HG03565 (cell line): Measurements from ENCODE around the gene THOP1.

Experiments
- ATAC-seq: cut with Tn5 transposase; IDR thresholded peaks from one replicate; pipeline ENCODE4 v1.9.1; 2021; ENCODE audit warnings: mild to moderate bottlenecking, moderate library complexity; ENCODE audit not compliant: unreplicated experiment

Gene THOP1

DNA sequence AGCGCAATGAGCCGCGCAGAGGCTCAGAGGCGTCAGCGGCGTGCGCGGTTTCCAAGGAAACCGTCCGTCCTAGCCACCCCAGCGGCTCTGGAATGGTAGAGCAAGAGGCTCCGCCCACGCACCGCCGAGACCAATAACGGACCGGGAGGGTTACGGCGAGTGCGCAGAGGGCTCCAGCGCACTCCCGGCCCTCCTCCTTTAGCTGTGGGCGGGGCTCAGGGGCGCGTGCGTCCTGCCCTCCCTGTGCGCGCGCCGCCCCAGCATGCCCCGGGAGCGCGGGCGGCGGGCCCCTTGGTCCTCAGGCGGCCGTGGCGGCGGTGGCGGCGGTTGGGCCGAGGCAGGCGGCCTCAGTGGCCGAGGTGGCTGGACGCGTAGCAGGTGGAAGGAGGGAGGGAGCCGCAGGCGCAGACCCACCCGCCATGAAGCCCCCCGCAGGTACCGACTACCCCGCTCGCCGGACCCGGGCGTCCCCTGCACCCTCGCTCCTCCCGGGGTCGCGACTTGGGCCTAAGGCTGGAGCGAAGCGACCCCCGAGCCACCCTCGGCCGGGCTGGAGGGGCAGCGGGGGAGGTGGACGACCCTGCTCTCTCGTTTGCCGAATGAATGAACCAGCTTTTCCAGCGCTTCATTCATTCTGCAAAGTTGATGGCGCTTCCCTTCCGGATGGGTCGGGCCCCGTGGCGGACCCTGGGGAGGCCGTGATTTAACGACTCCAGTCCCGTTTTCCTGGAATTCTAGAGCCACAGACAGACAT is at the start of gene THOP1:
TSS of gene THOP1 (plus strand) at position 260 of the 754 bp plus-strand sequence. CDS start at position 420, 160 bp downstream.
- ATAC-seq = peak; percentile 53

DNA sequence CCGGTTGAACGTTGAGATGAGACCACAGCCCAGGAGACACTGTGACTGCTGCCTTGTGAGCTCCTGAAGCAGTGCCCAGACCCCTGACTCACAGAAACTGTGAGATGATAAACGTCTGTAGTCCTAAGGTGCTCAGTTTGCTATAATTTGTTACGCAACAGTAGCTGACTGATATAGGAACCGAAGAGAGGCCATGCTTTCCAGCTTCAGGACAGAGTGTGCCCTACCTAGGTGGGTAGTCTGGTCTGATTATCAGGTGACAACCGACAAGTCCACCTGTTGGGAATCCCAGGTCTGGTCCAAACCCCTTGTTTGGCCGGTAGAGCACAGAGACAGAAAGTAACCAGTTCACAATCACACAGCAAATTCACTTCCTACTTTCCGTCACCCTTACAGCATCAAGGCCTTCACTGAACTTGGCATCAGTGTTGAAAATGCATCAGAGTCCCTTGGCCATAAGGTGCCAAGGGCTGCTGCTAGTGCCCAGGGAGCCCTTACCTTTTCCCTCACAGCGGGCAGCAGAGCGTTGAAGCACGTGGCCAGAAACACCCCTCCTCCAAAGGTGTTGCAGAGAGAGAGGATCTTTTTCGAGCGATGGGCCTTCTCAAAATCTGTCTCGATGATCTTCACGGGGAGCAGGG is 48.6 kb upstream of the THOP1 start:
- no peak for ATAC-seq

DNA sequence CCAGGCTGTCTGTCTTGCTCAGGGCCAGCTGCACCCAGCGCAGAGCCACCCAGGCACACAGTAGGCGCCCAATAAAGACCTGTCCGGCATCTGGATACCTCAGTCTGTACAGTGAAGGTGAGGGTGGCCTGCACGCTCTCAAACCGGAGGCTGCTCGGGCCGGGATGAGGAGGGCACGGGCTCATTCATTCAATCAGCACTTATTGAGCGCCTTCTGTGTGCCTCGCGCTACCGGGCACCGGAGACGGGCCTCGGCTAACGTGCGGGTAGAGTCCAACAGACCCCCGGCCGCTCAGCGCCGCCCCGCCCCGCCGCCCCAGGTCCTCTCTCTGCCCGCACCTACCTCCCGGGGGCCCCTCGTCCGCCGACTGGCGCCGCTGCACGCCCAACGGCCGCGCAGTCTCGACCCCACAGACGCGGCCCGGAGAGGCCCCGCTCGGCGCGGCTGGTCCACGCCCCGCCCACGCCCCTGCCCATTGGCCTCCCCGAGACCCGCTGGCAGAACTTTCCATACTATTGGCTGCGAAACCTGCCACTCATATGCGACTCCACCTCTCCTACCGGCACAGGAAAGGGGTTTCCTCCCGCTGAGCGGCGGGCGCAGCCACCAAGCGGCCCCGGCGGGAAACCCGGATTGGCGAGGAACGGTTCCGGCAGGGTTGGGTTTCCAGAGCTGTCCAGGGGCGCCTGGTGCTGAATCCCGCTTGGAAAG is 45.5 kb upstream of the THOP1 start, which contains the start of gene SLC39A3:
TSS of gene SLC39A3 (minus strand) at position 416 of the 712 bp plus-strand sequence. CDS start 2,760 bp downstream, outside the sequence.
- peak; percentile 92 for ATAC-seq

DNA sequence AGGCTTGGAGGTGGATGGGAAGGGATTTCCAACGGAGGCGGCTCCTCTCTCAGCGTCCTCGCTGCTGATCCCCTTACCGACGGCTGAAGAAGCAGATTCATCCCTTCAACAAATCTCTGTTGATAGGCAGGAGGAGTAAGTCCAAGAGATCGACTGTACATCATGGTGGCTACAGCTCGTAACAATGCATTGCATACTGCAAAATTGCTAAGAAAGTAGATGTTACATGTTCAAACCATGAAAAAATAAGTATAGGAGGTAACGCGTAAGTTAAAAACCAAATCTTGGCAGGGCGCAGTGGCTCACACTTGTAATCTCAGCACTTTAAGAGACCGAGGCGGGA is 45.0 kb upstream of the THOP1 start:
- ATAC-seq = no peak

DNA sequence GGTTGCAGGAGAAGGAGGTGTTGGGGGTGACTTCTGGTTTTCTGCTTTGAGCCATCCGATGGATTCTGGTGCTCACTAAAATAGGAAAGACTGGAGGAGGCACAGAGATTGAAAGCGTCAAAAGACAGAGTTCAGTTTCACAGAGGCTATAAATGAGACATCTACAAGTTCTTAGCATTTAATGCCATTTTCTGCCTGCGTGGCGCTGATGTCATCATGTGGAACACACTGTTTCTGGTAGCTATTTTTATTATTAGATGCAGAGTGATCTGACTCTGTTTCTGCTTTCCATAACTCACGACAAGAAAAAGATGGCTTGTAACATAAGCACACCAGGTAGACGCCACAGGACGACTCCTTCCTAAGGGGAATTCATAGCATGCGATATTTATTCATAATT is 42.2 kb upstream of the THOP1 start:
- no peak for ATAC-seq

DNA sequence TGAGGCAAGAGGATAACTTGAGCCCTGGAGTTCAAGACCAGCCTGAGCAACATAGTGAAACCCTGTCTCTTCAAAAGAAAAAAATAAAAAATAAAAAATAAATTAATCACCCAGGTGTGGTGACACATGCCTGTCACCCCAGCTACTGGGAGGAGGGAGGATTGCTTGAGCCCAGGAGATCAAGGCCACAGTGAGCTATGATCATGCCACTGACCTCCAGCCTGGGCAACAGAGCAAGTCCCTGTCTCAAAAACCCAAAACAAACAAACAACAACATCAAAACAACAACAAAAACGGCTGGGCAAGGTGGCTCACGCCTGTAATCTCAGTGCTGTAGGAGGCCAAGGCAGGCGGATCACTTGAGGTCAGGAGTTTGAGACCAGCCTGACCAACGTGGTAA is 41.2 kb upstream of the THOP1 start:
- no peak for ATAC-seq

DNA sequence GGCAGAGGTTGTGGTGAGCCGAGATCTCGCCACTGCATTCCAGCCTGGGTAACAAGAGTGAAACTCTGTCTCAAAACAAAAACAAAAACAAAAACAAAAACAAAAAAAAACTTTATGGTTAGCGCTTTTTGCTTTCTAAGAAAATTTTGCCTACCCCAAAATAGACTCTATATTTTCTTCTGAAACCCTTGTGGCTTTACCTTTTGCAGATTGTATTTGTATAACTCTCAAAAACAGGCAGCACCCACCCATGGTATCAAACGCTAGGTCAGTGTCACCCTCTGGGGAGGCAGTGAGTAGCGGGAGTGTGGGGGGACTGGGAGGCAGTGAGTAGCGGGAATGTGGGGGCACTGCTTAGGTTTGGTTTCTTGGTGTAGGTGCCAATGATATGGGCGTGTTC is 38.0 kb upstream of the THOP1 start:
- ATAC-seq = no peak

DNA sequence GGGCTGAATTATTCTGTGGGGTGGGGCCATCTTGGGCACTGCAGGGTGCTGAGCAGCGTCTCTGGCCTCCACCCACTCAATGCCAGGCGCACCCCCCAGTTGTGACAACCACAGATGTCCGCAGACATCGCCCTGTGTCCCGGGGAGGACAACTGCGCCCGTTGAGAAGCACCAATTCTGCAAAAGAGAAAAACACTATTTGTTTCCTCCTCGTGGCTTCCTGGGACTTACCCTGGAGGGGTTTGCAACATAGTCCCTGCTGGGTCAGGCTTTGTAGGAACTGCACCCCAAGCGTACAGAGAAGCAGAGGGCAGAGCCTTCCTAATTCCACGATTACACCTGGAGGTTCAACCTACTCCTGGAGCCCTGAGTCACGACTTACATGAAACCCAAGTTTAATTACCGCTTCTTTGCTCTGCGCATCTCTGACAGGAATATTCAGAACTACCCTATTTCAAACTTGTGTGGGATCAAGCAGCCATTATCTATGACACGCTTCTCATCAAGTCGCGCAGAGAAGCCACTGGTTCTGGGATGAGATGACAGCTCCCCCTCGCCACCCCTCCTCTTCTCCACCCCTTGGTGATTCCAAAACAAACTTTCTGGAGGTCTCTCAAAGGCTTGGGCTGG is 34.4 kb upstream of the THOP1 start:
- no peak for ATAC-seq

DNA sequence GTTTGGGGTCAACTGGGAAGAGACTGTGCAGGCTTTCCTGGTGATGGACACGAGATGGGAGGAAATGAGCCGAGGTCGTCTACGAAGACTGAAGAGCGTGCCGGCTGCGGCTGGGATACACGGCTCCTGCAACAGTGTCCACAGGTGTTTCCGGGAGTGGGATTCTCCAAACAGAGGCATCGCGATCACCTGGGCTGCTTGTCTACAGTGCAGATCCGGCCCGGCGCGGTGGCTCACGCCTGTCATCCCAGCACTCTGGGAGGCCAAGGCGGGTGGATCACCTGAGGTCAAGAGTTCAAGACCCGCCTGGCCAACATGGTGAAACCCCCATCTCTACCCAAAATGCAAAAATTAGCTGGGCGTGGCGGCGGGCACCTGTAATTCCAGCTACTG is 33.9 kb upstream of the THOP1 start:
- no peak for ATAC-seq

DNA sequence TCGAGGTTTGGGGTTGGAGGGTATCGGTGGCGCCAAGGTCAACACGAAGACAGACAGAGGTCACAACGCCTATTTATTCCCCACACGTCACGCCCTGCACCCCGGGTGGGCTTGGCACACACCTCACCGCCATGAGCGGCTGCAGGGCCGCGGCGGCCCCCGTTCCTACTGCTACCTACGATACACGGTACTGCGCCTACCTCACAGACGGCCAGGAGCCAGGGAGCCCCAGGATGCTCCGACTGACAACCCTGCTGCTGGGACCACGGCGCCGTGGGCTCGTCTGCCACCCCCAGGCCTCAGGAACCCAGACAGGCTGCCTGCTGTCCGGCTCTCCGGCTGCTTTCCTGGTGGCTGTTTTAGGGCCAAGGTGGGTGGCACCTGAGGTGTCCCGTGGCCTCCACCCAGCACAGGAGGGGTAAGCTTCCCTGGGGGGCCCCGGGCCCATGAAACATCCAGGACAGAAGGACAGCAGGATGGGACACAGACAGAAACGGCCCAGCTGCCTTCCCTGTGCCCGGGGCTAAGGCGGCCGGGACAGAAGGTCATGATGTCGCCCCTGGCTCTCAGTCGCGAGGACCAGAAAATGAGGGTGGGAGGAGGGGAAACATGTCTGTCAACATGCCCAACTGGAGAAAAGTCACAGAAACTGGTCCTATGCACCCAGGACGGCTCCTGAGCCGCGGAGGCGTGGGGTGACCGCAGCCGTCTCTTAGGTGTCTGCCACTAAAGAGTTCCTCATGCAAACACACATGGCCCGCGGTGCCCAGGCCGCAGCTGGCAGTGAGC is 30.4 kb upstream of the THOP1 start:
- no peak for ATAC-seq

DNA sequence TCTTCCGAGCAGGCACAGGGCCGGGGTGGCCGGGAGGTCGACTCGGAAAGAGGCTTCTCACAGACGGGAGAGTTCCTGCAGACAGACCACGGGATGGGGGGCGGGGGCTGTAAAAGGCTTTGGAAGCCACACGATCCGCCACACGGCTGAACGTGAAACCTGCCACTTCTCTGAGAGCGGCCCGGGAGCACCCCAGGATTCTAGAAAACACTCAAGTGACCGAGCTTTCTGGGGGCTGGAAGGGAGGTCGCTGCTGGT is 29.9 kb upstream of the THOP1 start:
- ATAC-seq = no peak

DNA sequence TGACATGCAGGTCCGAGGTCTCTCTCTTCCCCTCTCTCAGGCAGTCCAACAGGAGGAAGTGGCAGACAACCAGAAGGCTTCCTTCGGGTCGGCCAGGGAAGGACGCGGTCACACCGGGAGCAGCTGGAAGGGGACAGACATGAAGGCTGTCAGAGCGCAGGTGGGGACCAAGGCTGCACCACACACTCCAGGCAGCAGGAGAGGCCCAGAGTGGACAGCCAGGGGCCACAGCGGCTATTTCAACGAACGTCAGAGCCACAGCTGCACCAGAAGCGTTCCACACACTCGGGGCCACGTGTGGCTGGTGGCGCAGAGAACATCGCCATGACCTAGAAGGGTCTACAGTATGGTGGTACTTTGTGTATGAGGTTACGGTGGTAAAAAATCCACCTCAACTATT is 29.5 kb upstream of the THOP1 start:
- ATAC-seq = no peak

DNA sequence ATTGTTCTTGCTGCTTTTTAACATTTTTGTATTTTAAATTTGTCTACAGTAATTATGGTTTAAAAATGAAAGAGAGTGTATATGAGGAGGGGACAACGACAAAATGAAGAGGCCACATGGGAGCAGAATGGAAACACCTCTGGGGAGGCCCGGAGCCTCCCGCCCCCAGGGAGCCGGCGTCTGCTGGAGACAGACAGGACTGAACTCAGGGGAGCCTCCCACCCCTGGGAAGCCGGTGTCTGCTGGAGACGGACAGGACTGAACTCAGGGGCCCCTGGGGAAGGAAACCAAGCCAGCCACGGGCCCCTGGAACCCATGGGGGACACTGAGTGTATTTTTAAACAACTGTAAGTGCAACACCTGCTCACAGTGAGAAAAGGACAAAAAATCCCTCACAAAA is 28.8 kb upstream of the THOP1 start:
- no peak for ATAC-seq

DNA sequence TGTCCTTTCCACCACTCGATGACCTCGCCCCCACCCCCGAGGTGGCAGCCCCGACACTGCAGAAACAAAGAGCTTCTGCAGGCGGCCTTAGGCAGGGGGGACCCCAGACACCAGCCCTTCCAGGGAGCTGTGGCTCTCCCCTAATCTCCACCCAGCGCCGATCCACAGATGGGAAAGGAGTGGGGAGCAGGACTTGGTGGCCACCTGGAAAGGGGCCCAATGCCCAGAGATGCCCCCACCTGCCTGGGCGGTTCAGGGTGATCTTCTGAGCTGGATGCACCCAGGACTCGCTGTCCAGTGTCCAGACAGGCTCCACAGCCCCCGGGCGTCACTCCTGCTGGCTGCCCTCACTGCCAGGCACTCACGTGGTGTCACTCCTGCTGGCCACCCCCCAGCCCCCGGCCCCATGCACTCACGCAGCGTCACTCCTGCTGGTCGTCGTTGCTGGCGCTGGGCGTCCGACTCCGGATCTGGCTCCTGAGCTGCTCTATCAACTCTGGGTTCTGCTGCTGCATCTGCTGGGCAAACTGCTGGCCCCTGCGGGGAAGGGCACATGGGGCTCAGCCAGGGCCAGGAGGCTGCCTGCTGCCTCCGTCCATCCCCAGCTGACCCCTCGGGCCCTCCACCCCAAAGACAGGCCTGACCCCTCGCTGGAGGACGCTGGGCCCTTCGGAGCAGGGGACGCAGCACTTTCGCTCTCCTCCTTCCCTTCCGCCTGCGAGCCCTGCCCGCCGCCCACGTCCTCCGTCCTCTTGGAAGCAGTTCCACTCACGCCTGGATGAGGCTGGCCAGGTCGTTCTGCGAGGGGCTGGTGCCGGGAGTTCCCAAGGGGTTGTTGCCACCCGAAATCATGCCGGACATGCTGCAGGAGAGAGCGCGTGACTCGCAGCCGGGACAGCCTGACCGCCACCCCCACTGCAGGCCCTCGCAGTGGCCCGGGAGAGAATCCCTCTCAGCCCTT is 28.1 kb upstream of the THOP1 start:
- ATAC-seq = no peak

DNA sequence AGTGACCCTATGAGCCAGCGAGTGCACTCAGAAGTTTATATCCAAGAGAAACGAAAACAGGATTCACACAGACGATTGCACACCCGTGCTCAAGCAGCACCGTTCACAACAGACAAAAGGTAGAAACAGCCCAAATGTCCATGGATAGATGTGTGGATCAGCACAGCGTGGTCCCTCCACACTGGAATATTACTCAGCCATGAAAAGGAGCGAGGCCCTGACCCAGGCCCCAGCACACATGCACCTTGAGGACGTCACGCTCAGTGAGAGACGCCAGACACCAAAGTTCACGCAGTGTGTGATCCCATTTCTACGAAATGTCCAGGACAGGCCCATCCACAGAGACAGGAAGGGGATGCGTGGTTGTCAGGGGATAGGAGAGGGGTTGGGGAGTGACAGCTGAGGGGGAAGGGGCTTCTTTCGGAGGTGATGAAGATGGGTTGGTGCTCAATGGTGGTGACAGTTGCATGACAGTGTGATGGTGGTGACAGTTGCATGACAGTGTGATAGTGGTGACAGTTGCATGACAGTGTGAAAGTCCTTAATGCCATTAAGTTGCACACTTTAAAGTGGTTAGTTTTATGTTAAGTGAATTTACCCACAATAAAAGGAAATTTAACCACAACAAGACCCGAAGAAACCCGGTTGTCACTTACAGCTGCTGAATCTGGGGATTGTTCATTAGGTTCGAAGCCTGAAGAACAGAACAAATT is 26.5 kb upstream of the THOP1 start:
- no peak for ATAC-seq

DNA sequence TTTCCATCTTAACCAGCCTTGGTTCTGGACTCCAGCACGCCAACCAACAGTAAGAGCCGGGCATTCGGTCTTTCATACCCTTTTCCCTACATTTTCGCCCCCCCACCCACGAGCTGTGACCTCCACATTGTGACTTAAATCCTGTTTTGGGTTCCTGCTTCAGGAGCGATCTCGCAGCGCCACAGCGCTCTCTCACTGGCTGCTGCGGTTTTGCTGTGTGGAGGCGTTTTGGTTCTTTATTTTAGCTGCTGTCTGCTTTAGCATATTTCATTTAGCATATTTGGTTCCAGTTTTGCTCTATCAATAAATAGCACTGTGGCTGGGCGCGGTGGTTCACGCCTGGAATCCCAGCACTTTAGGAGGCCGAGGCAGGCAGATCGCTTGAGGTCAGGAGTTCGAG is 25.9 kb upstream of the THOP1 start:
- ATAC-seq = no peak

DNA sequence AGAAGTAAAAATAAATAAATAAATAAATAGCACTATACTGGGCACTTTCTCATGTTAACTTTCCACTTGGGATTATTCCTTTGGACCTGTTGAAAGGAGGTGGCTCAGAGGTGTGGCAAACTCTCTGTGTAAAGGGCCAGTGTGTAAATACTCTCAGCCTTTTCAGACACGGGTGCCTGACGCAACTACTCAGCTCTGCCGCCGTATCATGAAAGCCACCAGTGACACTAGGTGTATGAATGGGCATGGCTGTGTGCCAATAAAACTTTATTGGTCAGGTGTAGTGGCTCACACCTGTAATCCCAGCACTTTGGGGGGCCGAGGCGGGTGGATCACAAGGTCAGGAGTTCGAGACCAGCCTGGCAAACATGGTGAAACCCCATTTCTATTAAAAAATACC is 25.3 kb upstream of the THOP1 start:
- ATAC-seq = no peak

DNA sequence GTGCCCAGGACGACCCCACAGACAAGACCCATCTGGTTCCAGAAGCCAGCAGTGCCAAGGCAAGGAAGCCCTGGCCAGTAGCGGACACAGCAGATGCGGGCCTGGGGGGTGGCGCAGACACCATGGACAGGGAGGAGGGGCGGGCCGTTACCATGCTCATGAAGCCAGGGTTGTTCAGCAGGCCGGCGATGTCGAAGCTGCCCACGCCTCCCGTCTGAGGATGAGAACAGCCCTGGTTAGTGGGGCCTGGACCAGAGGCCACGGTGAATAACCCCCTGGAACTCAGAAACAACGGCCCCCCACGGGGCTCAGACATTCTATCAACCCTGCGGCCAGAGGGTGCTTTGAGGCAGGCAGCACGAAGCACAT is 24.0 kb upstream of the THOP1 start:
- no peak for ATAC-seq
